ENCODE data around the gene ARID5B.

- TF ChIP-seq SIN3A (IDR thresholded peaks at IDR 0.05; ENCODE audit: borderline replicate concordance, insufficient read depth, low read length) (no peak), POLR2AphosphoS5 (IDR thresholded peaks at IDR 0.05; ENCODE audit: low read depth, low read length) (no peak), REST (IDR thresholded peaks at IDR 0.05; ENCODE audit: insufficient read depth in 1 of 2, low read depth in 2 of 2, low read length in 2 of 2) (no peak), TAF1 (IDR thresholded peaks at IDR 0.05; ENCODE audit: borderline replicate concordance, insufficient read depth, low read length) (no peak)
Measured at GRCh38 chr10:62045765-62046521, 144.4 kb downstream of the ARID5B start.

All from PFSK-1 (cell line).